Medulla oblongata (tissue), 1 donor: ENCODE results near the gene EPHA4.
"Not testable (repeated sequence)": the region's sequence is repeated elsewhere in the genome, so short reads cannot be mapped to it uniquely, and the experiment has no call there.

ENCODE experiments used
- DNase-seq: peaks from one replicate; pipeline ENCODE4 v3.0.0-alpha.2; 2015; ENCODE audit errors: extremely low spot score

EPHA4 gene

DNA sequence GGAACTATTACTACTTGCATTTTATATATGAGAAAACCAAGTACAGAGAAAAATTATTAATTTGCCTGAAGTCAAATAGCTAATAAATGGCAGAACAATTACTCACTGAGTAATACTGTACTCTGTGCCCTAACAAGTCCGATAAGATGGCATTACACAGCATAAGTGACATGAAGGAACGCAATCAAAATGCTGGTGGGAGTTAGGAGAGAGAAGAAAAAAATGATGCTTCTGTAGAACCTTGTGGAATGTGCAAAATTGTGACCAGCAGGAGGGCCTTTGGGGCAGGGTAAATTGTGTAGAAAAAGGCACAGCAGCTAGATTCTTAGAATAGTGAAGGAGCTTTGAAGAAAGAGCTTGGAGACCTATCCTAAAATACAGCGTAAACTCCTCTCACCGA, 32.9 kb downstream of the EPHA4 start:
- DNase-seq = no peak

DNA sequence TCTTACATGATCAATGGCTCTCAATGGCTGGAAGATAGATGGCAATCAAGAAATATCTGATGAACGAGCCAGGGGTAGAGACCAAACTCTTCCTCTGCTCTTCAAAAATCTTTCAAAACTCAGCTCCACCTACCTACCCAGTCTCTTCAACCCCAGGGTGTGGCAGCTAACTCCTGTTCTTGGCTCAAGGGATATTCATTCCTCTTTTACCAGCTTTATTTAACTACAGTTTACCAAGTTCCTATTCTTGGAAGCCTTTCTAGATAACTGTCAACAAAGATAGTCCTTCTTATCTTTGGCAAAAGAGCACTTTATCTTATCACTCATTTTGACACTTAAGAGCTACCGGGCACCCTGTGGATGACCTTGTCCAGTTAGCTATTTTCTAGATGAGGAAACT, 36.3 kb downstream of the EPHA4 start:
- no peak for DNase-seq

DNA sequence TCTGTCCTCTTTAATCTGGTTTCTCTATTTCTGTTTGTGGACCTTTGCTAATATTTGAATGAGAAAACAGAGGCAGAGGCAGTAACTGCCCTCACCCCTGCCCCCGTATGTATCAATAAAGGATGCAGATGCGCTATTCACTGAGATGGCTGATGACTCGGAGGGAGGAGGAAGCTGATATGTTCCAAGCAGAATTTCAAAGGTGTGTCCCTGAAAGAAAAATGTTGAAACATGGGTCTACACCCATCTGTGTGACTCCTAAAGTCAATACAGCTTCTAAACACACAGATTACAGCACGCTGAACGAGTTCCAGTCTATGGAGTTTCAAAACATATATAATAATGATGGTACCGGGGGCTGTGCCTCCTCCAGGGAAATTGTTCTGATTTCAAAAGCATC, 38.8 kb downstream of the EPHA4 start:
- DNase-seq = no peak

DNA sequence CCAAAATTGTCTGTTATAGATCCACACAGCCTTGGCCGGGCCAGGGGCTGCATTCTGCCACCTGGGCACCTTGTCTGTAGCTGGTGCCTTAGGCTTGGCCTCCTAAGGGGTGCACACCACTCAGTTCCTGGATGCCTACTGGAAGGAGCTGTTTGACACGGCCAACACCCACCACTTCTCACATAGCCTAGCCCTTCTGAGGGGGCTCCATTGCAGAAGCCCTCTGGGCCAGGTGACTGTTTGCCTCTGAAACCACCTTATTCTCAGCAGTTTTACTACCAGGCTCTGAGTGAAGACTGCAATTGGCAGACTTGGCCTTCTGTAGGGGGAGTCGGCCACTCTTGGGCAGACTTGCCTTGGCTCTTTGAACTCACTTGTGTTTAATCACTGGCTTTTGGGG, 39.5 kb downstream of the EPHA4 start:
- DNase-seq = no peak

DNA sequence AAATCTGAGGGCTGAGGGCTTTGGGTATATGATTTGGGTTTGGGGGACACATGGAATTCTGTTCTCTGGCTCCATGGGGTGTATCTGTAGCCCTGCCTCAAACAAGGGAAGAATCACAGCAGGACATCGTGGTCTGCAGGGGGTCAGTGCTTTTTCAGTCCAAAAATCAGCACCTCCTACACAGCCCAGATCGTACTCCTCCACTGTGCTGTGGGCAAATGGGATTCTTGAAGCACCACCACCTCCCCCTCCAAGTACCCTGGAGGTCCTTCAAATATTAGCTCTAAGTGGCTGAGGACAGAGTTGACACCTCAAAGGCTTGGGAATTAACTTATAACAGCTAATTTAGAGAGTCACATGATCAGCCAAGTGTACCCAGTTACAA, 41.5 kb downstream of the EPHA4 start:
- no peak for DNase-seq

DNA sequence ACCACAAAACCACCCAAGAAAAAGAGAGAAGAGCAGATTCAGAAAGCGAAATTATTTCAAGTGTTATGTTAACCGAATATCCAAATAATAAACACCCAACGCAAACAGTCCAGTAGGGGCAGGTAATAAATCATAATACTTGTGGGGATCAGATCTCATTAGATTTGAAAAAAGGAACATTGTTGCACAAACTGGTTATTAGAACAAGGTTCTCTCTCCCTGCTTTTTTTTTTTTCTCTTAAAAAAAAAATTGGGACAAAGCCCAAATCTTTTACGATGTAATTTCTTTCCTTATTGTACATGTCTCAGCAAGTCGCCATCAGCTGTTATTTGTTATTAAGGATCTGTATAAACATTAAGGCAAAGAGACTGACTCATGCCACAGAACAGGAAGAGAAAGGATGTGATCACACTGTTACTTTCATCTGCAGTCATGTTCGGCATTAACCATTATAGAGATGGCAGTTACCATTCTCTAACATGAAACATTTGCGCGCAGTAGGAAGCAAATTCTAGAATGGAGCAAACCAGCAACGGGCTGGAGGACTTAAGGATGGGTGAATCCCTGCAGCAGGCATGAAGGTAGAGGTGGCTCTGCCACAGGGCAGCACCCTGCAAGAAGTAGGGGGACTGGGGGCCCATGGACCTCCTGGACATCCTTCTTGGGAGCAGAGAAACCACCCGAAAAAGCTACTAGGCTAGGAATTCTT, 42.0 kb downstream of the EPHA4 start:
- no peak for DNase-seq

DNA sequence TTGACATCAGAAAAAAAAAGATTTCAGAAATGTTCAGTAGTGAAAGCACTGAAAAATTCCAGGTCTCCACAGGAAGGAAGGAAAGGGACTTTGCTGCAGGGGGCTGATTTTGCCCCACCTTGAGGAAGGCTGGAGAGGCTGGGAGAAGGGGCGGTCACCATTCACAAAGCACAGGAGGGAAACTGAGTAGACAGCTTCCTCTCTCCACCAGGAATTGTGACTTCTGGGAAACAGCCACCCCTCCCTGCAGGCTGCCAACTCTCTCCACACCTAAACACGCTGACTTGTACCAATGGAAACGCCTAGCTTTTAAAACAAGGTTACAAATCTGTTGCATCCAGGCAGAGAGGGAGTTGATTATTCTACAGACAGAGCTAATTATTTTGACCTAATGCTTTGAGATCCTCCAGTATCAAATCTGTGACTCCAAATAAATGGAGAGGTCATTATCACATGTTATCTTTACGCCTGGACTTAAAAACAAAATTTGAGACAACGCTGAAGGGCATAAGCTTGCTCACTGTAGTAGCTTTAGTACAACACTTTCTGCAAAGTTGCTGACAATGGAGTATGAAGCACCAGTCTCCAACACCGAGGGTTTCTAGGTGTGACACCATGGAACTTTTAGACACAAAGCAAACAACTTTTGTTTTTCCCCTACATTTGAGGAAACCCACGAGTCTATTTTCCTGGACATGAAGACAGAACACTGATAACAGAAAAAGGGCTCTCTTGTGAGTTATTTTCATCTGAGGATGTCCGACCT, 42.7 kb downstream of the EPHA4 start:
- no peak for DNase-seq

DNA sequence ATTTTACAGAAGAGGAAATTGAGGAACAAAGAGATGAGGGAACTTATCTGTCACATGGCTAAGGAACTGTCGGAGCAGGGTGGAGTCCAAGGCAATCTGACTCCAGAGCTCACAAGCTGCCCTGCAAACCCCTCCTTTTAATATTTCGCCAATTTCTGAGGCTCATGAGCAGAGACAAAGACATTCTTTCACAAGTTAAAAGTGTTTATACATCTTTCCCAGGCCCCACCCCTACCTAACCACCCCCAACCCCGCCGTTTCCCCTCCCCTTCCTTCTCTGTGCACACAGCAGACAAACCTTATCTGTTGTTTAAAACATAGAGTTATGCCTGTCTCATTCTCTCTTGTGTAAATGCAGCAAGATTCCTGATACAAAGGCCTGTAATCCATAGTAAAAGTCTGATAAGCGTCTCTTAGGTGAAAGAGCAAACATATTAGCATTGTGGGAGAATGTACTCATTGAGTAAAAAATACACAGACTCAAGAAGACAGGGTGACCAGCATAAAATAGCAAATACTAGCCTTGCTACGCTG, 44.3 kb downstream of the EPHA4 start:
- DNase-seq = no peak

DNA sequence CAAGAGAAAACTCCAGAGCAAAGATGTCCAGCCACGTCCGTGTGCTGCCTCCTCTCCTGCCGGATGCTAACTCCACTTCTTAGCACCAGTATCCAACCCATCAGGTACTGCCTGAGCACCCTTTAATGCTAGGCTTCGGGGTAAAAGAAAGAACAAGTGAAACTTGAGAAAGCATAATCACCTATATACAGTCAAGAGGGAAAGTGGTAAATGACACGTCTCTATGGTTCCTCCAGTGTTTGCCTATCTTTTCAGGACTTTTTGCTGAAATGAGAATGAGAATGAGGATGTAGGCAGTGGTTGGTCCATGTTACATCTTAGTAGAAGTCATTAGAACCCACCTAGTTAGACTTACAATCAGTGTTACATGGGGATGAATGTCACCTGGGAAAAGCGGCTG, 47.9 kb downstream of the EPHA4 start:
- DNase-seq = no peak

DNA sequence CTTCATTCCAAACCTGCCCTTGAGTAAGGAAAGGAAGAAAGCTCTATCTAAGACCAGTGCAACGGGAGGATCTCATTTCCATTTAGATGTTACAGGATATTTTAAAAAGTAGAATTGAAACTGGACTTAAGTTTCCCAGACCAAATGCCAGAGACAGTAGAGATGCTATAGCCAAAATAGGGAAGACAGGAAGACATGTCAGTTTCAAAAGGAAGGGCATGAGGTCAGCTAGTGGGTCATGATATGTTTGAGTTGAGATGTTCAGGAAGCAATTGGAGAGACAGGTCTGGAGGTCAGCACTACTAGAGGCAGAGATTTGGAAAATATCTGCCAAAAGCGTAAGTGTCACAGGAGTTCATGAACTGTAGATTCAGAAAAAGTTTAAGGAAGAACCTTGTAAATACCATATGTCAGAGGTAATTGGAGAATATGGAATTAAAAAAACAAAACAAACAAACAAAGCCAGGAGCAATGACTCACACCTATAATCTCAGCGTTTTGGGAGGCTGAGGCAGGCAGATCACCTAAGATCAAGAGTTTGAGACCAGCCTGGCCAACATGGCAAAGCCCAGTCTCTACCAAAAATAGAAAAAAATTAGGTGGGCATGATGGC, 50.8 kb downstream of the EPHA4 start:
- DNase-seq = no peak

DNA sequence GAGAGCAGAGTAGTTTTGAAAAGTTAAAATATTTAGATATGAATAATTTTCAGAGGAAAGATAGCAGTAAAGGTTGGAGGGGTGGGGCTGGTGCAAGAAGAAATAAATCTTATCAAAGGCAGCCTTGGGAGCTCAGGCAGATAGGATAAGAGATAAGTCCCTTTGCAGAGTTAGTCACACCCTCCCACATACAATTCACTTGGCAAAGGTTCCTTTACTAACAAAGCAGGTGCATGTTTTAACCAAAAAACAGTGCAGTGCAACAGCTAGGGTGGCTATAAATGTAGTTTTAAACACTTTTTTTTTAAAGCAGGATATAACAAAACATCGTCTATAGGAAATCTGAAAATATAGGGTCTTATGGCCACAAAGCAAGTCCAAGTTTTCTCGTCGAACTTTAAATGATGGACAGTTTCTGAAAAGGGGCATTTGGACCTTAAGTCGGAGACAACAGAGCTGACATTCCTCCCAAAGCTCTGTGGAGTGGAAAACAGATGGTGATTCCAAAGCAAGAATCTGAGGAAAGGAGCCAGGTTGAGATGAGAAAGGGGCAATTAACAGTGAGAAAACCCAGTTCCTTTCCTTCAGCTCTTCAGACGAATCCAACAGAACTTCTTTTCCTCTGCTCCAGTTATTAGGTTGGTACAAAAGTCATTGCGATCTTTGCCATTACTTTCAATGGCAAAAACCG, 53.0 kb downstream of the EPHA4 start:
- no peak for DNase-seq

DNA sequence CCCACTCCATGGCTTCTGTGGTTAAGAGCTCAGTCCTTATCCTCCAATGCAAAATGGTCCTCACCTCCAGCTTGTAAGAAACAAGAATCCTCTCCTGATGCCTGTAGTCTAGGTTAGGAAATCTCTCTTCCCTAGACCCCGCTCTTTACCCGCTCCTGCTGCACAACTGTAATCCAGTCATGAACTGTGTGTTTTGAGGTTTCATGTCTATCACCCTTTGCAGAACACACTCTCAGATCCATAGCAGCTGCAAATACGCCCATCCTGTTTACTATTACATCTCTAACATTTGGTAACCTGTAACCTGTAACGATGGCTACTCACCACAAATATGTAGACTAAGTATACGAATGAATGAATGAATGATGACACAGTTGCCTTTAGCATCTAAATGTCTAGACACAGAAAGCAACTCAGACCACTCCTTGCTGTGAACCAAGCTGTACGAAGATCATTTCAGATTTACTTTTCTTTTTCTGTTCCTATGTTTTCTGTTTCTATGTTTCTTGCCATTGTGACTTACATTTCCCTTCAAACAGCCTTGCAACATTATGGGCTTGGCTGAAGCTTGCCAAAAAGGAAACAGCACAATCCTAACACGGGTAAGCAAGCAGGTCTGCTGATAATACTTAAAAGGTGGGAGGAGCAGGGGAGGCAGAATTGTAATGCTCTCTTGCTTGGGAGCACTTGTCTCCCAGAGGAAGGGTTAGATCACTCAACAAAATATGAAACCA, 53.7 kb downstream of the EPHA4 start:
- no peak for DNase-seq

DNA sequence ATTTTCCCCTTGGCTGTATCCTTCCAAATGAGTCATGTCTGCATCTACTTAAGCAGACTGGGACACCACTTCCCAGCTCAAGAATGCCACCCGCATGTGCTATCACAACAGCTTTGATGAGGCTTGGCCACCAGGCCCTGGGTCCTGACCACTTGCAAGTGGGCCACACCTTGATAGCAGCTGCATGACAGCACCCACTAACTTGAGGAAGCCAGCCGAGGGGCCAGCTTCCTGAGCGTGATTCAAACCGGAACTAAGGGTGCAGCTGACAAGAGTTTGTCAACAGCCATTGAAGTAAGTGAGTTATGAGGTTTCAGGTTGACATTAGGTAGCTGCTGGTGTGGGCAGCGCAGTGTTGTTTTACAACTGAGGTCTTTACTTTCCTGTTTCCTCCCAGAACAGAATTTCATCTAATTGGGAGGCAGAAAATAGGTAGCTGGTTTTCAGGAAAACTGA, 54.4 kb downstream of the EPHA4 start:
- DNase-seq = no peak

DNA sequence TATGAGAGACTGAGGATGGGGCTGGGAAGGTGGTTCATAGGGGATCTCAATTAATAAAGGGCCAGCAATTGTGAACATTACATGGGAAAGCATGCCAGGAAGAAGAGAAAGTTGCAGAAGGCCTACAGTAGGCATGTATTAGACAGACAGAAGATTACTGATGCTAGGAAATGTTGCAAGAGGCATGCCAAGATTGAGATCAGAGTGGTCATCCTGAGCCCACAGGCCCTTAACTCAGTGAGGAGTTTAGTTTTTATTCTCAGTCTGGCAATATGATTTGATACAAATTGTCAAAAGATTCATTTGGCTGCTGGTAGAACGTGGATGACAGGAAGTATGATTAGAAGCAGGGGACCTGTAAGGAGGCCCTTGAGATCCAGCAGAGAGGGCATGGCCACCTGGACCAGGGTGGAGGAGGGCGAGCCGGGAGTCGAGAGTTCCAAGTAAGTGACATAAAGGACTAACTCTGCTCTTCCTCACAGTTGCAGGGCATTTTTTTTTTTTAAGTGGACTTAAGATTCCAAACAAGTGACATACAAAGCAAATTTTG, 54.9 kb downstream of the EPHA4 start:
- no peak for DNase-seq

DNA sequence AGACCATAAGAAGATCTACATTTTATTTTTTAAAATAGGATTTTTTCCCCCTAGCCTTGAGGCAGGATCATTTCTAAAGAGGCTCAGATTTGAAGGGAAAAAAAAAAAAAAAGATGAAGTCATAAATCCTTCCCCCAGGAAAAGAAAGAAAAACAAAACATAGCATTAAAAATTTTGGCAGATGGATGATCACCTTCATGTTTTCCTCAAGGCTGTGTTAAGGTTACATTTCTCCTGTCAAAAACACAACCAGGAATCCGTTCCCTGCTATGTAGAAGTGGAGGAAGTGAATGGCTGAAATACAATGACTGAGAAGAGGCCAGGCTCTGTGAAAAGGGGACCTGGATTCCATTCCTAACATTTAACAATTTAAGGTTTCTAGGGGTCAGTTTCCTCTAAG, 56.2 kb downstream of the EPHA4 start:
- no peak for DNase-seq

DNA sequence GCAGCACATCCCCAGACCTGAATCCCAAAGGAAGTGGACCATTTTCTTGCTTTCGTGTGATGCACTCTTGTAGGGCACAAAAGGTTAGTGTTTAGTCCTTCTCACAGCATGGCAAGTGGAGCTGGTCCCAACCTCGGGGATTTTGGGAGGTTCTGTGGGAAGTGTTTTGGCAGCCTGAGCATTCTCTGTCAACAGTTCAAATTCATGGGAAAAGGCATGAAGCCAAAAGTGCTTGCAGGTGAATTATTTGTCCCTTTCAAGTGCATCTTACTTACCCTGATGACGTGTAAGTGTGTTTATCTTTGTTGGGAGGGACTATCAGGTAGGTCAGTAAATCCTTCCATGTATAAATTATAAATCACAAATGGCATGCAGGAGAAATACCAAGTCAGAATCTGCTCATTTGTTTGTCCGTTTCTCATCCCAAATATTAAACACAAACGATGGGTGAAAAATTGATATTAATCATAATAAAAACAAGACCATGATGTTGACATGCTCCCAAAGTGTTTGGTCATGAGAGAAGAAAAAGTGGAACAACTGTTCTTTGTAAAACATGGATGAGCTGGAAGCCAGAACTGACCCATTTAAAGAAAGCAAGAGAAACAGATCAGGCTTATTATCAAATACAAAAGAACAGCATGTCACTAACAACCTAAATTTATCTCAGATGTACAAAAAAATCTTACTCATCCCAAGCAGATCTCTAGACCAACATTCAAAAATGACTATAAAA, 57.6 kb downstream of the EPHA4 start:
- no peak for DNase-seq

DNA sequence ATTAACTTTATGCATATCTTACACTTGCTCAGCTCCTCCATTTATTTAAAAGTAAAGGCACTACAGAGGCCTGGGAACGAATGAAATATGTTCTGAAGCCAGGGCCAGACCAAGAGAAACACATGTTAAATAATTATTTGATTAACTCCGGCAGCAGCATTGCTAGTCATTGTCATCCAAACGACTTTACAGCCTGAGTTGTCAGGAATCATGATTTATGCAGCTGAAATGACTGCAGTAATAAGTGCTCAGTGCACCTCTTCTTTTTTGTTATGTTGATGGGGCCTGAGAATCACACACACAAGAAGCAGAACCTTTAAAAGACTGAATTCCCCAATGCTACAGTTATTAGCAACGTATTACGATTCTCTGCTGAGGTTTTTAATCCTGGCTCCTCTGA, 58.9 kb downstream of the EPHA4 start:
- DNase-seq = no peak

DNA sequence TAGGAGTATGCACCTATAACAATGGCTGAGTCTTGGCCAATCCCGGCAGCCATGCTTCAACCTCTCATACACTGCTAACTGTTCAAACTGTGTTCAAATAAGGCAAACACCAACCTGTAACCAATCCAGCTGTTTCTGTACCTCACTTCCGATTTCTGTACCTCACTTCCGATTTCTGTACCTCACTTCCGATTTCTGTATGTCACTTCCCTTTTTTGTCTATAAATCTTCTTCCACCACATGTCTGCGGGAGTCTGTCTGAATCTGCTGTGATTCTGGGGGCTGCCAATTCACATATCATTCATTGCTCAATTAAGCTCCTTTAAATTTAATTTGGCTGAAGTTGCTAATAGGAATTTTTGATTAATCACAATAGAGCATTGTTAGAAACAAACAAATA, 60.8 kb downstream of the EPHA4 start:
- DNase-seq = not testable (repeated sequence)

DNA sequence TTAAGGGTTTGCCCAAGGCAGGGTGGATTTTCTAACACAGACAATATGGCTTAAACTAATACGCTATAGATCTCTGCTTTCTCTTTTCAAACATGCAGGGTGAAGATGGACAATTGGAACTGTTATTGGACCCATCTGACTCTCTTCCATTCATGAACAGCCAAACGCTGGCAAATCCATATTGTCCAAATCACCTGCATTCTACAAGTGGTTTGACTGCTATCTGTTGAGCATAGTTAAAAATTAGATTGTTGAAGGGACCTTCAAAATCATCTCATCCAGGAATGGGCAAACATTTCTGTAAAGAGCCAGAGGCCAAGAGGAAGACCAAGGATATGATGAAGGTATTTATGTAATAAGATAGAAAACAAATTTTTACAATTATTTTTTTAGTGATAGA, 65.6 kb downstream of the EPHA4 start:
- DNase-seq = no peak

DNA sequence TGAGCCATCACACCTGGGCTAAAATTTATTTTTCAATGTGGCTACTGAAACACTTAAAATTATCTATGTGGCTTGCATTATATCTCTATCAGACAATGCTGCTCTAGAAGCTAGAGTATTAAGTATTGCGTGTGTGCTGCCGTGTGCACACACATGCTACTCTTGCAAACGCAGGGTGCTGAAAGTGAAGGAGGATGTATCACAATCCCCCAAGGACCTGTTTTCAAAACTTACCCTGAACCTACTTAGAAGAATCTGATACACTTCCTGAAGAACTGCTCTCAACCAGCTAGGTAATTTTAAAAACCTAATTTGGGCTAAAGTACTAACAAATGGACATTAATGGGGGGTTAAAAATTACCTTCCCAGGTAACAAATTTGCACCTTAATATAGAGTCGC, 66.5 kb downstream of the EPHA4 start:
- no peak for DNase-seq

DNA sequence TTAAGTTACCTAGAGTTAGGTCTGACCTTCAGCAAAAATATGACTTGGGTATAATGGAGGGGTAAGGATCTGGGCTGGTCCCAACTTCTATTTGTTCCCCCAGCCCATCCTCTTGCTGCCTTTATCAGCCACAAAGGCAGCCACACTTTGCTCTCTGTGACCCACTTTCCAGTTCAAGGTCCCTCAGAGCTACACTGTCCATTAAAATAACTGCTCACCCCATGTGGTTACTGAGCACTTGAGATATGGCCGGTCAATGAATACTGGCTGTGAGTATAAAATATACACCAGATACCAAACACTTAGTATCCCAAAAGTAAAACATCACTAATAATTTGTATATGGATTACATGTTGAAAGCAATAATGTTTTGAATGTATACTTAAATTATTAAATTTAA, 67.2 kb downstream of the EPHA4 start:
- DNase-seq = no peak
